HepG2 (cell line): Measurements from ENCODE around the gene SAMD15. TPM values are rescaled to one million over a fixed set of nuclear protein-coding genes. Genes with fewer than 3 reads are reported as not detected.
A peak's percentile ranks its signal among the peaks of the same experiment; 100 is the strongest.

Experiments
- ATAC-seq: fragments of 200-7000 bp; cut with Tn5 transposase; 3 replicates; pipeline ENCODE4 v1.9.1; 2020; ENCODE audit warnings: mild to moderate bottlenecking, moderate library complexity
- Bru-seq: library from RNA; stranded (reverse); fragments of 400-500 nt; gene quantifications from one replicate; lab custom pipeline; 2021; lab: Mats Ljungman, UMichigan
- BruChase-seq, 2 experiments: library from RNA; stranded (reverse); fragments of 400-500 nt; gene quantifications; one replicate each; lab custom pipeline; 2021; lab: Mats Ljungman, UMichigan
- BruUV-seq: library from RNA; stranded (reverse); fragments of 400-500 nt; replicated peaks from 2 replicates; lab custom pipeline; 2021; lab: Mats Ljungman, UMichigan
- CTCF ChIA-PET: fragments of 300-600 bp; formaldehyde crosslinking; extraction: SDS; loops from one replicate; lab custom pipeline; 2021; ENCODE audit warnings: low total read pairs, inconsistent platforms, low intra/inter-chr PET ratio; lab: Yijun Ruan, JAX
- POLR2A ChIA-PET: fragments of 350-600 bp; sonication (Branson Sonifier 250); formaldehyde crosslinking; loops from one replicate; lab custom pipeline; 2020; ENCODE audit warnings: antibody characterized with exemption, inconsistent platforms; lab: Yijun Ruan, JAX
- DNase-seq: peaks from one replicate; pipeline ENCODE4 v3.0.0-alpha.2; 2015; ENCODE audit warnings: low spot score
- FAIRE-seq: peaks from 3 replicates; lab custom pipeline; 2011; peaks lifted over from hg19 to GRCh38; lab: Jason Lieb, UNC
- H2AFZ ChIP-seq: one replicate; pipeline ENCODE4 v1.6.1; 2011; ENCODE audit warnings: low read length, inconsistent platforms
- H3K27ac ChIP-seq: fragments of 300-600 bp; 3 replicates; pipeline ENCODE4 v1.8.0; 2011; ENCODE audit warnings: mixed run types, mild to moderate bottlenecking, mixed read lengths, low read length, inconsistent platforms; ENCODE audit not compliant: insufficient read depth; ENCODE audit errors: extremely low read length
- H3K27me3 ChIP-seq, 2 experiments: fragments of 200-600 bp in 1 of 2; 2 replicates in 1 of 2; 3 replicates in 1 of 2; pipeline versions ENCODE4 v1.6.0 to v1.8.0; 2011; ENCODE audit warnings: low read length in 2 of 2, mild to moderate bottlenecking in 2 of 2, moderate library complexity in 2 of 2, inconsistent platforms in 1 of 2; ENCODE audit not compliant: insufficient read depth in 2 of 2, control insufficient read depth in 1 of 2
- H3K36me3 ChIP-seq, 2 experiments: fragments of 200-600 bp in 1 of 2; replicated peaks in 1 of 2; 2 replicates in 1 of 2; 3 replicates in 1 of 2; pipeline versions ENCODE4 v1.5.1 to v1.8.0; 2011; ENCODE audit warnings: low read length in 2 of 2, inconsistent platforms in 1 of 2; ENCODE audit not compliant: insufficient read depth in 2 of 2, control insufficient read depth in 1 of 2
- H3K4me1 ChIP-seq: 2 replicates; pipeline ENCODE4 v1.5.1; 2012; ENCODE audit warnings: low read length, inconsistent platforms; ENCODE audit not compliant: insufficient read depth
- H3K4me2 ChIP-seq: 2 replicates; pipeline ENCODE4 v1.6.0; 2011; ENCODE audit warnings: low read depth, low read length, inconsistent platforms
- H3K4me3 ChIP-seq, 3 experiments: fragments of 200-600 bp in 1 of 3; sonication (generic), shearing (Covaris generic) in 1 of 3; replicated peaks in 1 of 3; 2 replicates each; pipeline ENCODE4 v1.5.1; 2011 to 2016; ENCODE audit warnings: low read length in 3 of 3, inconsistent platforms in 2 of 3, low read depth in 2 of 3, mild to moderate bottlenecking in 2 of 3, control low read depth in 1 of 3, mixed read lengths in 1 of 3; ENCODE audit not compliant: insufficient read depth in 1 of 3
- H3K79me2 ChIP-seq: one replicate; pipeline ENCODE4 v1.6.1; 2011; ENCODE audit warnings: low read length, inconsistent platforms; ENCODE audit not compliant: insufficient read depth
- H3K9ac ChIP-seq: 2 replicates; pipeline ENCODE4 v1.6.0; 2011; ENCODE audit warnings: mild to moderate bottlenecking, low read depth, low read length, inconsistent platforms; ENCODE audit not compliant: insufficient read depth
- H3K9me3 ChIP-seq: 2 replicates; pipeline ENCODE4 v1.5.1; 2012; ENCODE audit warnings: mild to moderate bottlenecking, low read length
- H4K20me1 ChIP-seq: 2 replicates; pipeline ENCODE4 v1.6.0; 2011; ENCODE audit warnings: inconsistent platforms, mild to moderate bottlenecking, low read length, moderate library complexity; ENCODE audit not compliant: insufficient read depth
- FOSL1 ChIP-seq: sonication (generic); formaldehyde crosslinking; IDR thresholded peaks from 2 replicates; pipeline ENCODE4 v1.9.0; 2021; ENCODE audit warnings: missing genetic modification reagents, borderline replicate concordance
- ISX ChIP-seq: sonication (generic); formaldehyde crosslinking; conservative IDR thresholded peaks from 2 replicates; pipeline ENCODE4 v1.5.0; 2020; ENCODE audit warnings: missing genetic modification reagents
- MYPOP ChIP-seq: sonication (generic); formaldehyde crosslinking; IDR thresholded peaks from 2 replicates; pipeline ENCODE4 v1.8.1; 2023; ENCODE audit warnings: mild to moderate bottlenecking, moderate library complexity, missing genetic modification reagents
- SALL1 ChIP-seq: sonication (generic); formaldehyde crosslinking; IDR thresholded peaks from 2 replicates; pipeline ENCODE4 v1.8.0; 2022; ENCODE audit warnings: mild to moderate bottlenecking, missing genetic modification reagents
- SMAD3 ChIP-seq: sonication (generic); formaldehyde crosslinking; IDR thresholded peaks from 2 replicates; pipeline ENCODE4 v1.4.0; 2020; ENCODE audit warnings: missing genetic modification reagents
- SUZ12 ChIP-seq: fragments of 150-350 bp; IDR thresholded peaks from 2 replicates; pipeline ENCODE4 v1.6.1; 2014; ENCODE audit warnings: low read depth, low read length
- THAP11 ChIP-seq: IDR thresholded peaks from 2 replicates; pipeline ENCODE4 v1.6.1; 2016; ENCODE audit warnings: missing biosample characterization, missing genetic modification reagents
- ZNF383 ChIP-seq: sonication (generic); formaldehyde crosslinking; IDR thresholded peaks from 2 replicates; pipeline ENCODE4 v1.4.0; 2020; ENCODE audit warnings: missing genetic modification reagents, mild to moderate bottlenecking, borderline replicate concordance
- ZNF44 ChIP-seq: sonication (generic); formaldehyde crosslinking; IDR thresholded peaks from 2 replicates; pipeline ENCODE4 v1.5.1; 2020; ENCODE audit warnings: mild to moderate bottlenecking, missing genetic modification reagents
- ZNF766 ChIP-seq: sonication (generic); formaldehyde crosslinking; IDR thresholded peaks from 2 replicates; pipeline ENCODE4 v1.5.0; 2020; ENCODE audit warnings: missing genetic modification reagents, borderline replicate concordance
- WGBS: methylation state at CpG from one replicate; pipeline ENCODE4 v1.1.6; 2017; ENCODE audit warnings: low lambda C conversion rate; 5-methylcytosine and 5-hydroxymethylcytosine counted together
- in situ Hi-C: cut with HindIII; loops from 2 replicates; pipeline ENCODE4 v1.10.0; 2017; ENCODE audit warnings: low pct_unique_long_range_greater_than_20kb; ENCODE audit not compliant: extremely low pct_ligation_motif_present
- intact Hi-C: fragments of 100-400 bp; cut with micrococcal nuclease; formaldehyde crosslinking; loops from one replicate; pipeline ENCODE4 v1.10.0; 2022; ENCODE audit not compliant: unreplicated experiment
- long read RNA-seq, 2 experiments: library from RNA in 1 of 2; library from polyadenylated mRNA in 1 of 2; stranded (forward) in 1 of 2; unstranded in 1 of 2; transcript quantifications; one replicate each; pipeline ENCODE4 v2.0.0, GENCODE V29; 2019 to 2022
- polyA minus RNA-seq, 3 experiments: library from RNA; depleted of rRNA, polyadenylated mRNA; stranded (reverse); fragments of >200 nt; gene quantifications; 2 replicates each; pipeline ENCODE4 v1.2.3, GENCODE V29; 2011; ENCODE audit warnings: low replicate concordance in 1 of 3
- polyA plus RNA-seq, 8 experiments: library from polyadenylated mRNA; depleted of rRNA in 3 of 8; stranded (reverse) in 7 of 8; unstranded in 1 of 8; fragments of >200 nt; fragmentation: Illumina TruSeq in 4 of 8; extraction: Trizol in 4 of 8; gene quantifications; 2 replicates each; pipeline versions ENCODE4 v1.2.1 to v1.2.3, GENCODE V29; 2011 to 2016; ENCODE audit warnings: low read depth in 4 of 8, missing spikeins in 1 of 8, mixed read lengths in 1 of 8; ENCODE audit not compliant: insufficient read depth in 1 of 8
- total RNA-seq, 5 experiments: library from RNA; depleted of rRNA; stranded (reverse); fragments of >200 nt; fragmentation: Illumina TruSeq; extraction: Trizol; gene quantifications; 2 replicates each; pipeline ENCODE4 v1.2.3, GENCODE V29; 2016; ENCODE audit warnings: low read depth in 1 of 5
- TF ChIP-seq, protein P1 (sequence below): sonication (generic); formaldehyde crosslinking; IDR thresholded peaks from 2 replicates; pipeline ENCODE4 v1.5.0; 2020; ENCODE audit warnings: mild to moderate bottlenecking, missing genetic modification reagents, moderate library complexity
- TF ChIP-seq, protein P2 (sequence below): IDR thresholded peaks from 2 replicates; pipeline ENCODE4 v1.6.1; 2016; ENCODE audit warnings: mild to moderate bottlenecking

Gene SAMD15
- total RNA-seq (2016; rRNA removed; fragmentation: Illumina TruSeq; extraction: Trizol) (1.3 and 2.0 TPM in 2 replicates), polyA plus RNA-seq (2011; rRNA removed) (0.09 TPM in 2 replicates), polyA minus RNA-seq (2011; rRNA and poly(A)+ RNA removed; ENCODE audit: low replicate concordance) (0.51 TPM in 1 of 2 replicates, not detected in the other), Bru-seq, nascent RNA (percentile 33 among the genes with signal in this experiment), BruChase-seq, experiment 1, labeled RNA remaining after a 6-hour chase (percentile 24 among the genes with signal in this experiment), BruChase-seq, experiment 2, labeled RNA remaining after a 2-hour chase (percentile 28 among the genes with signal in this experiment)
- total RNA-seq (2016; cell fraction: cytosol; rRNA removed; fragmentation: Illumina TruSeq; extraction: Trizol; ENCODE audit: low read depth), result 0.40 TPM in 1 of 2 replicates, not detected in the other
- 1.4 and 3.0 TPM in 2 replicates for total RNA-seq (2016; cell fraction: insoluble cytoplasmic fraction; rRNA removed; fragmentation: Illumina TruSeq; extraction: Trizol)
- 0.10 and 0.49 TPM in 2 replicates for total RNA-seq (2016; cell fraction: membrane; rRNA removed; fragmentation: Illumina TruSeq; extraction: Trizol)
- 1.1 TPM in 2 replicates for total RNA-seq (2016; cell fraction: nucleus; rRNA removed; fragmentation: Illumina TruSeq; extraction: Trizol)
- polyA plus RNA-seq (2011; cell fraction: cytosol; rRNA removed), result 0.11 TPM in 1 of 2 replicates, not detected in the other
- polyA plus RNA-seq (2011; cell fraction: nucleus; rRNA removed), result 0.05 and 0.24 TPM in 2 replicates
- polyA plus RNA-seq (2012), result 0.05 TPM in 1 of 2 replicates, not detected in the other
- polyA plus RNA-seq (2016; cell fraction: cytosol; fragmentation: Illumina TruSeq; extraction: Trizol; ENCODE audit: low read depth), result 0.11 TPM in 1 of 2 replicates, not detected in the other
- 0.82 and 1.2 TPM in 2 replicates for polyA plus RNA-seq (2016; cell fraction: insoluble cytoplasmic fraction; fragmentation: Illumina TruSeq; extraction: Trizol; ENCODE audit: low read depth)
- 0.07 and 0.10 TPM in 2 replicates for polyA plus RNA-seq (2016; cell fraction: membrane; fragmentation: Illumina TruSeq; extraction: Trizol; ENCODE audit: low read depth)
- 0.47 and 0.82 TPM in 2 replicates for polyA plus RNA-seq (2016; cell fraction: nucleus; fragmentation: Illumina TruSeq; extraction: Trizol; ENCODE audit: insufficient read depth, low read depth)
- not detected in 2 replicates for polyA minus RNA-seq (2011; cell fraction: cytosol; rRNA and poly(A)+ RNA removed)
- polyA minus RNA-seq (2011; cell fraction: nucleus; rRNA and poly(A)+ RNA removed), result 0.39 TPM in 1 of 2 replicates, not detected in the other
- long read RNA-seq, experiment 1, result 0 reads
- long read RNA-seq, experiment 2, result 0 reads

DNA sequence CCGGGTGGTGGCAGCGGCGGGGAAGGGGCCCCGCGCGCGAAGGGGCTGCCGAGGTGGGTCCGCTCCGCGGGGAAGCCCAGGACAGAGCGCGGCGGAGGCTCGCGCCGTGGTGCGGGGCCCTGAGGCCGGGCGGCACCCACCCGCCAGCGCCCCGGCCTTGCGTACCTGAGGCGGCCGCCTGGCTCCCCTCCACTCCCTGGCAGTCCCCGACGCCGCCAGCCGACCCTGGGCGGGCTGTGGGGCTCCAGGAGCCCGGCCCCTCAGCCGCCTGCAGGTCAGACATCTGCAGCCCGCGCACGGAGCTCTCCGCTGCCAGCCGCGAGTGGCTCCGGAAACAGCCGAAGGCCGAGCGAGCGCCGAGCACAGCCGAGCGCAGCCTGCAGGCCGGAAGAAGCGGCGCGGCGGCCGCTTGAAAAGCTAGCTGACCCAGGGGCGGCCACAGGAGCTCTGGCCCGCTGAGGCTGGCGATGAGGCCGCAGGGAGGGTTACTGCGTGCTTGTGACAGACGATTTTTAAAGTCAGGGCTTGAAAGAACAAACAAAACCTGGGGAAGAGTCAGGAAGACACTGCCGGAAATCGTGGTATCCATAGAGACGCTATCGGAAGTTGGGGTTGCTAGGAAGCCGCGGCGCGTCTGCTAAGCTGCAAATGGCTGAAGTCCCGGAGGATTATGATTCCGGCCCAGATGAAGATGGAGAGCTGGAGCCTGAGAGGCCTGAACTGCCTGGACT, at the start of gene SAMD15, which contains the start of gene TMED8:
Gene SAMD15, plus strand, starts transcription at position 609 of the 731 bp plus-strand sequence. Its CDS starts 40 bp downstream, at position 649.
Gene TMED8, minus strand, starts transcription at position 324 of the 731 bp plus-strand sequence. Its CDS starts 41 bp downstream, at position 283.
- Histone ChIP-seq H4K20me1 (no peaks in the 10 kb centered on the region), H3K79me2 (peaks cover 11% of the 10 kb centered on the region), H3K4me3 (peak within 1 kb of the TSS; percentile 97 to 99 (median 99)), H2AFZ (peak within 1 kb of the TSS; percentile 83), H3K27ac (peak within 1 kb of the TSS; percentile 82), H3K4me1 (peaks cover 53% of the 10 kb centered on the region), H3K4me2 (peak within 1 kb of the TSS; percentile 94), H3K27me3 (no peaks in the 10 kb centered on the region), H3K36me3 (no peaks in the 10 kb centered on the region), H3K9ac (peak within 1 kb of the TSS; percentile 88), H3K9me3 (no peaks in the 10 kb centered on the region)
- intact Hi-C loops (loop anchor here (1.0 to 5.0 kb wide), 3 partner anchors 40 to 80 kb away; partner anchors contain the start of genes GSTZ1, POMT2 and VIPAS39), in situ Hi-C loops (no loop called here)
- BruUV-seq, result no TSS peak
- peak; percentile 87 for FAIRE-seq
- peak; percentile 99 for ATAC-seq
- DNase-seq, result peak; percentile 69
- ChIA-PET CTCF (no interaction called here), POLR2A (interaction anchor here (1.0 to 1.9 kb wide), 8 partner anchors 11 to 82 kb away, joined by 4 to 21 read pairs (median 5); partner anchors contain the start of genes GSTZ1 and POMT2)
- whole genome bisulfite sequencing, result under 1% methylated on average over 27 of the region's 69 CpGs
- TF ChIP-seq SUZ12 (no peak), SMAD3 (CRISPR knock-in tag) (0 out of 2 replicates have a peak, but pooled peaks have one; percentile 60), FOSL1 (no peak), SALL1 (CRISPR knock-in tag) (peak; percentile 56; the same call in 1 of the 2 replicates), THAP11 (CRISPR knock-in tag) (peak; percentile 75), MYPOP (CRISPR knock-in tag) (no peak; the same call in 1 of the 2 replicates), ZNF766 (CRISPR knock-in tag) (peak; percentile 76; the same call in 1 of the 2 replicates), ISX (CRISPR knock-in tag) (peak; percentile 46; the same call in 1 of the 2 replicates), ZNF44 (CRISPR knock-in tag) (no peak), ZNF383 (no peak)
- TF ChIP-seq, protein P1, sequence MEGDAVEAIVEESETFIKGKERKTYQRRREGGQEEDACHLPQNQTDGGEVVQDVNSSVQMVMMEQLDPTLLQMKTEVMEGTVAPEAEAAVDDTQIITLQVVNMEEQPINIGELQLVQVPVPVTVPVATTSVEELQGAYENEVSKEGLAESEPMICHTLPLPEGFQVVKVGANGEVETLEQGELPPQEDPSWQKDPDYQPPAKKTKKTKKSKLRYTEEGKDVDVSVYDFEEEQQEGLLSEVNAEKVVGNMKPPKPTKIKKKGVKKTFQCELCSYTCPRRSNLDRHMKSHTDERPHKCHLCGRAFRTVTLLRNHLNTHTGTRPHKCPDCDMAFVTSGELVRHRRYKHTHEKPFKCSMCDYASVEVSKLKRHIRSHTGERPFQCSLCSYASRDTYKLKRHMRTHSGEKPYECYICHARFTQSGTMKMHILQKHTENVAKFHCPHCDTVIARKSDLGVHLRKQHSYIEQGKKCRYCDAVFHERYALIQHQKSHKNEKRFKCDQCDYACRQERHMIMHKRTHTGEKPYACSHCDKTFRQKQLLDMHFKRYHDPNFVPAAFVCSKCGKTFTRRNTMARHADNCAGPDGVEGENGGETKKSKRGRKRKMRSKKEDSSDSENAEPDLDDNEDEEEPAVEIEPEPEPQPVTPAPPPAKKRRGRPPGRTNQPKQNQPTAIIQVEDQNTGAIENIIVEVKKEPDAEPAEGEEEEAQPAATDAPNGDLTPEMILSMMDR (CRISPR knock-in tag), result peak; percentile 51
- TF ChIP-seq, protein P2, sequence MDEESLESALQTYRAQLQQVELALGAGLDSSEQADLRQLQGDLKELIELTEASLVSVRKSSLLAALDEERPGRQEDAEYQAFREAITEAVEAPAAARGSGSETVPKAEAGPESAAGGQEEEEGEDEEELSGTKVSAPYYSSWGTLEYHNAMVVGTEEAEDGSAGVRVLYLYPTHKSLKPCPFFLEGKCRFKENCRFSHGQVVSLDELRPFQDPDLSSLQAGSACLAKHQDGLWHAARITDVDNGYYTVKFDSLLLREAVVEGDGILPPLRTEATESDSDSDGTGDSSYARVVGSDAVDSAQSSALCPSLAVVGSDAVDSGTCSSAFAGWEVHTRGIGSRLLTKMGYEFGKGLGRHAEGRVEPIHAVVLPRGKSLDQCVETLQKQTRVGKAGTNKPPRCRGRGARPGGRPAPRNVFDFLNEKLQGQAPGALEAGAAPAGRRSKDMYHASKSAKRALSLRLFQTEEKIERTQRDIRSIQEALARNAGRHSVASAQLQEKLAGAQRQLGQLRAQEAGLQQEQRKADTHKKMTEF (CRISPR knock-in tag), result peak; percentile 61; the same call in 1 of the 2 replicates
